Endodermal cell (in vitro differentiated cells): ENCODE measurements around the gene TIMM21. TPM values are rescaled to one million over a fixed set of nuclear protein-coding genes. Genes with fewer than 3 reads are reported as not detected.

ENCODE experiments used
- DNase-seq: peaks from one replicate; pipeline ENCODE4 v3.0.0-alpha.2; 2017
- H3K27ac ChIP-seq: 2 replicates; pipeline ENCODE4 v1.5.1; 2013; ENCODE audit warnings: mild to moderate bottlenecking, low read depth, low read length, moderate library complexity
- H3K27me3 ChIP-seq: 2 replicates; pipeline ENCODE4 v1.6.1; 2013; ENCODE audit warnings: mild to moderate bottlenecking, low read length, moderate library complexity; ENCODE audit not compliant: insufficient read depth, control insufficient read depth, poor library complexity, severe bottlenecking
- H3K36me3 ChIP-seq: 2 replicates; pipeline ENCODE4 v1.7.0; 2013; ENCODE audit warnings: mild to moderate bottlenecking, low read length, moderate library complexity; ENCODE audit not compliant: control insufficient read depth, insufficient read depth
- H3K4me1 ChIP-seq: one replicate; pipeline ENCODE4 v1.7.0; 2013; ENCODE audit warnings: low read length; ENCODE audit not compliant: control insufficient read depth, insufficient read depth
- H3K4me3 ChIP-seq: 2 replicates; pipeline ENCODE4 v1.5.1; 2013; ENCODE audit warnings: mild to moderate bottlenecking, low read length, moderate library complexity
- H3K9ac ChIP-seq: 2 replicates; pipeline ENCODE4 v1.6.1; 2013; ENCODE audit warnings: mild to moderate bottlenecking, low read length, moderate library complexity; ENCODE audit not compliant: poor library complexity, severe bottlenecking; ENCODE audit errors: extremely low read depth
- H3K9me3 ChIP-seq: 2 replicates; pipeline ENCODE4 v1.6.1; 2013; ENCODE audit warnings: mild to moderate bottlenecking, low read length, moderate library complexity; ENCODE audit not compliant: control insufficient read depth
- H3K27ac Mint-ChIP-seq: 2 replicates; pipeline ENCODE4 v1.8.0; 2020; ENCODE audit warnings: mixed read lengths
- H3K27me3 Mint-ChIP-seq: 2 replicates; pipeline ENCODE4 v1.8.0; 2021; ENCODE audit warnings: mild to moderate bottlenecking, mixed read lengths; ENCODE audit not compliant: insufficient read depth
- H3K36me3 Mint-ChIP-seq: 2 replicates; pipeline ENCODE4 v1.8.0; 2020; ENCODE audit warnings: low read depth, mixed read lengths
- H3K4me1 Mint-ChIP-seq: 2 replicates; pipeline ENCODE4 v1.8.0; 2020; ENCODE audit warnings: mixed read lengths
- H3K4me3 Mint-ChIP-seq: 2 replicates; pipeline ENCODE4 v1.8.0; 2020; ENCODE audit warnings: mild to moderate bottlenecking, moderate library complexity, mixed read lengths
- H3K9me3 Mint-ChIP-seq: 2 replicates; pipeline ENCODE4 v1.8.0; 2020; ENCODE audit warnings: mild to moderate bottlenecking, mixed read lengths
- WGBS, 2 experiments: methylation state at CpG; one replicate each; pipeline versions ENCODE4 v1.1.5 to v1.1.7; 2013; ENCODE audit warnings: missing lambda C conversion rate in 2 of 2, mixed read lengths in 1 of 2; ENCODE audit not compliant: insufficient coverage in 1 of 2, insufficient read length in 1 of 2; 5-methylcytosine and 5-hydroxymethylcytosine counted together
- total RNA-seq, 2 donors: library from RNA; stranded (reverse); fragmentation: NEBNext Ultra II Directional in 1 of 2; extraction: Animal tissue kit (Norgen Biotek cat#: 25700) in 1 of 2; gene quantifications; 2 replicates in 1 of 2; 3 replicates in 1 of 2; pipeline ENCODE4 v1.2.1, GENCODE V29; 2021
- TF ChIP-seq, protein P1 (sequence below): fragments of 200-600 bp; sonication (generic); conservative IDR thresholded peaks from 2 replicates; pipeline ENCODE4 v1.5.0; 2021; ENCODE audit warnings: antibody characterized with exemption, mild to moderate bottlenecking

Gene TIMM21
- total RNA-seq, 2 donors from 2014 or later = 28.8 to 30.2 TPM

DNA sequence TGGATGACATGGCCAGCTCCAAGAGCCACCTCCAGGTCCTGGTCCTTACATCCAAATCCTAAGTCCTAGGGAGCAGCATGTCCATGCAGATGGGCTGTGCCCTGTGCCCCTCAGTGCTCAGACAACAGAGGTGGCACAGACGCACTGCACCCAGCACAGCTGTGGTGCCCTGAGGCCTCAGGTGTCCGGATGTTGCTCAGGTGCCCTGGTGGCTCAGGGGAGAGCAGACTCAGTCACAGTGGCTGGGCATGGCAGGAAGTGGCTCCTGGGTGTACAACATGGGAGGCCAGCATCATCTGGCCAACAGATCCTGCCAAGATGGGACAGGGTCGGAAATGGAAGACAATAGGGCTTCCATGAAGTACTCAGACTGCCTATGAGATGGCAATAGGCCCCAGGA is 50.1 kb downstream of the TIMM21 start:
- peaks cover 4% of the 10 kb centered on the region for H3K27me3 Mint-ChIP-seq
- no peak overlapping the region for H3K4me3 ChIP-seq
- TF ChIP-seq, protein P1, sequence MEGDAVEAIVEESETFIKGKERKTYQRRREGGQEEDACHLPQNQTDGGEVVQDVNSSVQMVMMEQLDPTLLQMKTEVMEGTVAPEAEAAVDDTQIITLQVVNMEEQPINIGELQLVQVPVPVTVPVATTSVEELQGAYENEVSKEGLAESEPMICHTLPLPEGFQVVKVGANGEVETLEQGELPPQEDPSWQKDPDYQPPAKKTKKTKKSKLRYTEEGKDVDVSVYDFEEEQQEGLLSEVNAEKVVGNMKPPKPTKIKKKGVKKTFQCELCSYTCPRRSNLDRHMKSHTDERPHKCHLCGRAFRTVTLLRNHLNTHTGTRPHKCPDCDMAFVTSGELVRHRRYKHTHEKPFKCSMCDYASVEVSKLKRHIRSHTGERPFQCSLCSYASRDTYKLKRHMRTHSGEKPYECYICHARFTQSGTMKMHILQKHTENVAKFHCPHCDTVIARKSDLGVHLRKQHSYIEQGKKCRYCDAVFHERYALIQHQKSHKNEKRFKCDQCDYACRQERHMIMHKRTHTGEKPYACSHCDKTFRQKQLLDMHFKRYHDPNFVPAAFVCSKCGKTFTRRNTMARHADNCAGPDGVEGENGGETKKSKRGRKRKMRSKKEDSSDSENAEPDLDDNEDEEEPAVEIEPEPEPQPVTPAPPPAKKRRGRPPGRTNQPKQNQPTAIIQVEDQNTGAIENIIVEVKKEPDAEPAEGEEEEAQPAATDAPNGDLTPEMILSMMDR = no peak
- no peak overlapping the region for H3K27ac ChIP-seq
- H3K4me1 Mint-ChIP-seq = peaks cover 4% of the 10 kb centered on the region
- H3K9me3 Mint-ChIP-seq = no peaks in the 10 kb centered on the region
- no peaks in the 10 kb centered on the region for H3K36me3 Mint-ChIP-seq
- H3K9me3 ChIP-seq = no peaks in the 10 kb centered on the region
- DNase-seq = no peak
- H3K9ac ChIP-seq = no peak overlapping the region
- H3K4me1 ChIP-seq = no peaks in the 10 kb centered on the region
- H3K4me3 Mint-ChIP-seq = no peak overlapping the region
- no peaks in the 10 kb centered on the region for H3K27me3 ChIP-seq
- no peak overlapping the region for H3K27ac Mint-ChIP-seq
- WGBS, 2 experiments = 70 to 91% methylated on average over 2 to 3 of the region's 3 CpGs
- H3K36me3 ChIP-seq = no peaks in the 10 kb centered on the region

DNA sequence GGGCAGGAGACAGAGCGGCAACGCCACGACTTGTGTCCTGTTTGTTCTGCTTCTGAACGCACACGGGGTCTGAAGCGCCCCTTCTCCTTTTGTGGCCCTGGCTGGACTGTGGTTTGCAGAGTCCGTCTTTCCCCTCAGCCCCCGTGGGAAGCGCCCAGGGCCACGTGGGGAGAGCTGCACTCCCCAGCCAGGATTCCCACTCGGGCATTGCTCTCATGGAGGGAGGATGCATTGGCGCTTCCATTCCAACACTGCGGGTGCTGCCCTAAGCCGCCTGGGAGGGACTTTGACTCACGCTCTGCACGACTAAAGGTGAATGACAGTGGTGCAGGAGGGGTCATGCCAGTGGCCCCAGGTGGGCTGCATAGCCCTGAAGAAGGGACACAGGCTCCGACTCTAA is 52.5 kb downstream of the TIMM21 start:
- Histone ChIP-seq H3K9ac (no peak overlapping the region), H3K27me3 (no peaks in the 10 kb centered on the region), H3K36me3 (no peaks in the 10 kb centered on the region), H3K9me3 (no peaks in the 10 kb centered on the region), H3K4me1 (no peaks in the 10 kb centered on the region), H3K4me3 (no peak overlapping the region), H3K27ac (no peak overlapping the region)
- no peak for DNase-seq
- H3K36me3 Mint-ChIP-seq = peaks cover 2% of the 10 kb centered on the region
- 87 to 95% methylated on average over 13 to 17 of the region's 17 CpGs for WGBS, 2 experiments
- H3K4me3 Mint-ChIP-seq = no peak overlapping the region
- H3K9me3 Mint-ChIP-seq = peaks cover 12% of the 10 kb centered on the region
- no peak overlapping the region for H3K27ac Mint-ChIP-seq
- TF ChIP-seq, protein P1 = no peak
- H3K4me1 Mint-ChIP-seq = peaks cover 4% of the 10 kb centered on the region
- H3K27me3 Mint-ChIP-seq = no peaks in the 10 kb centered on the region

DNA sequence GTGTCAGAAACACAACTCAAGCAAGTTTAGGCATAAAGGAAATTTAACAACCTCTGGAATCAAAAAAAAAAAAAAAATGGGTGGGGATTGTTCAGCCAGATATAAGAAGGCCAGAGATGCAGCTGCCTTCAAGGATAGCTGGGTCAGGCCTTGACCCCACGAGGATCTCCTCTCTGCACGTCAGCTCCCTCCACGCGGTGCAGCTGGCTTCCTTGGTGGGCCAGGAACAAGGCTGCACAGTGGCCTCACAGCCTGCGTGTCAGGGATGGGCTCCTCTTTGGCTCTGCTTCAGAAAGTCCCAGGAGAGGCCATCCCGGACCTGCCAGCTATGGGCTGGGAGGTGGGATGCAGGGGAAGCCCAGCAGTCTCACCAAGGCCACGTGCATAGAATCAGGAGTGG is 55.5 kb downstream of the TIMM21 start:
- 72 to 79% methylated on average over 4 to 7 of the region's 7 CpGs for WGBS, 2 experiments
- H3K27me3 Mint-ChIP-seq = no peaks in the 10 kb centered on the region
- Histone ChIP-seq H3K9me3 (no peaks in the 10 kb centered on the region), H3K27me3 (no peaks in the 10 kb centered on the region), H3K4me1 (no peaks in the 10 kb centered on the region), H3K36me3 (no peaks in the 10 kb centered on the region), H3K4me3 (no peak overlapping the region), H3K9ac (no peak overlapping the region), H3K27ac (no peak overlapping the region)
- no peaks in the 10 kb centered on the region for H3K4me1 Mint-ChIP-seq
- peaks cover 2% of the 10 kb centered on the region for H3K36me3 Mint-ChIP-seq
- no peak for DNase-seq
- no peak overlapping the region for H3K27ac Mint-ChIP-seq
- peaks cover 12% of the 10 kb centered on the region for H3K9me3 Mint-ChIP-seq
- TF ChIP-seq, protein P1 = no peak
- H3K4me3 Mint-ChIP-seq = no peak overlapping the region
